HEK293T (cell line): ENCODE results near the gene IQSEC1.

Experiments
- CTCF ChIA-PET: fragments of 350-600 bp; formaldehyde crosslinking; extraction: SDS; loops from one replicate; lab custom pipeline; 2021; ENCODE audit warnings: antibody characterized with exemption, inconsistent platforms; lab: Yijun Ruan, JAX
- POLR2A ChIA-PET: fragments of 350-600 bp; formaldehyde crosslinking; extraction: SDS; loops from one replicate; lab custom pipeline; 2020; ENCODE audit warnings: antibody characterized with exemption, inconsistent platforms; lab: Yijun Ruan, JAX
- DNase-seq: peaks from one replicate; pipeline ENCODE4 v3.0.0; 2012; ENCODE audit warnings: mixed read lengths; ENCODE audit errors: extremely low spot score
- ARNT ChIP-seq: fragments of 450-650 bp; IDR thresholded peaks from 2 replicates; pipeline ENCODE4 v1.6.1; 2017; ENCODE audit warnings: mild to moderate bottlenecking
- BHLHE40 ChIP-seq: fragments of 450-650 bp; IDR thresholded peaks from 2 replicates; pipeline ENCODE4 v1.6.1; 2016; ENCODE audit warnings: mild to moderate bottlenecking, moderate library complexity, borderline replicate concordance
- CTBP1 ChIP-seq: fragments of 450-650 bp; IDR thresholded peaks from 2 replicates; pipeline ENCODE4 v1.6.1; 2016; ENCODE audit warnings: borderline replicate concordance
- ELF4 ChIP-seq: fragments of 450-650 bp; IDR thresholded peaks from 2 replicates; pipeline ENCODE4 v1.6.1; 2017; ENCODE audit warnings: antibody characterized with exemption
- FOXA1 ChIP-seq: fragments of 450-650 bp; IDR thresholded peaks from 2 replicates; pipeline ENCODE4 v1.6.1; 2016; ENCODE audit warnings: mild to moderate bottlenecking
- FOXK2 ChIP-seq: fragments of 450-650 bp; IDR thresholded peaks from 2 replicates; pipeline ENCODE4 v1.6.1; 2016; ENCODE audit warnings: mild to moderate bottlenecking
- FOXM1 ChIP-seq: fragments of 450-650 bp; IDR thresholded peaks from 2 replicates; pipeline ENCODE4 v1.6.1; 2017; ENCODE audit warnings: mild to moderate bottlenecking, borderline replicate concordance
- HDGF ChIP-seq: fragments of 450-650 bp; IDR thresholded peaks from 2 replicates; pipeline ENCODE4 v1.6.1; 2017; ENCODE audit warnings: antibody characterized with exemption, borderline replicate concordance
- L3MBTL2 ChIP-seq: fragments of 450-650 bp; conservative IDR thresholded peaks from 2 replicates; pipeline ENCODE4 v1.6.1; 2016; ENCODE audit warnings: mild to moderate bottlenecking
- LEF1 ChIP-seq: fragments of 450-650 bp; IDR thresholded peaks from 2 replicates; pipeline ENCODE4 v1.6.1; 2017; ENCODE audit warnings: mild to moderate bottlenecking, borderline replicate concordance
- NFRKB ChIP-seq: fragments of 450-650 bp; IDR thresholded peaks from 2 replicates; pipeline ENCODE4 v1.6.1; 2016; ENCODE audit warnings: mild to moderate bottlenecking, moderate library complexity
- SP1 ChIP-seq: fragments of 450-650 bp; IDR thresholded peaks from 2 replicates; pipeline ENCODE4 v1.6.1; 2017
- SUZ12 ChIP-seq: fragments of 450-650 bp; IDR thresholded peaks from 2 replicates; pipeline ENCODE4 v1.6.1; 2016; ENCODE audit warnings: mild to moderate bottlenecking
- TARDBP ChIP-seq: fragments of 450-650 bp; IDR thresholded peaks from 2 replicates; pipeline ENCODE4 v1.6.1; 2016
- ZNF384 ChIP-seq: fragments of 450-650 bp; IDR thresholded peaks from 2 replicates; pipeline ENCODE4 v1.6.1; 2016
- TF ChIP-seq, protein P1 (sequence below): fragments of 450-650 bp; IDR thresholded peaks from 2 replicates; pipeline ENCODE4 v1.6.1; 2016

The IQSEC1 gene

DNA sequence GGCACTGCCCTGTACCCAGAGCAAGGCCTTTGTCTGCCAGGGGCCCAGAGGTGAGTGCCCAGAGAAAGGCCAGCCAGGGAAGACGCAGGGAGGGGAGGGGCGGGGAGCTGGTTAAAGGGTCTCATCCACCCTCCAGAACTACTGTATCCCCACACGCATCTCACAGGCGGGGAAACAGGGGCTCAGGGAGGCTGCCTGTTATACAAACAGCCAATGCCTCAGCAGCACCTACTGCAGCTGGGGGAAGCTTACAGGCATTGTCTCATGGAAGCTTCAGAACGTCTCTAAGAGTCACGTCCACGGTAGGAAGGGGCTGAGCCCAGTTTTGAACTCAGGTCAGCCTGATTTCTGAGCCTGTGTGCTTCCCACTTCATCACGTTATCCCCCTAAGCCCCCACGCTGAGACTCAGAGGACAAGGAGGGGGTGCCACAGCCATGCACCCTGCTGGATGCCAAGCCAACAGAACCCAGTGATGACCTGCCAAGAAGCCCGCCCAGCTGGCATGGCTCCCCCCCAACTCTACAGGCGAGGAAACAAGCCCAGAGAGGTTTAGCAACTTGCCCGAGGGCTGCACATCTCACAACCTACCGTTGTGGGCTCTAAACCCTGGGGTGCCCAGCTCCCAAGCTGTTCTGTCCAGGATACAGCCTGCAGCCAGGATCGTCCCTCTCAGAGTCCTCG is 54.5 kb downstream of the IQSEC1 start:
- ChIA-PET CTCF (no interaction called here), POLR2A (no interaction called here)
- no peak for DNase-seq
- TF ChIP-seq FOXA1 (no peak), NFRKB (no peak), ZNF384 (no peak), ELF4 (no peak), HDGF (no peak), L3MBTL2 (no peak), CTBP1 (no peak), SUZ12 (no peak), FOXM1 (no peak), FOXK2 (no peak), TARDBP (no peak), ARNT (no peak), SP1 (no peak), LEF1 (no peak), BHLHE40 (no peak)
- TF ChIP-seq, protein P1, sequence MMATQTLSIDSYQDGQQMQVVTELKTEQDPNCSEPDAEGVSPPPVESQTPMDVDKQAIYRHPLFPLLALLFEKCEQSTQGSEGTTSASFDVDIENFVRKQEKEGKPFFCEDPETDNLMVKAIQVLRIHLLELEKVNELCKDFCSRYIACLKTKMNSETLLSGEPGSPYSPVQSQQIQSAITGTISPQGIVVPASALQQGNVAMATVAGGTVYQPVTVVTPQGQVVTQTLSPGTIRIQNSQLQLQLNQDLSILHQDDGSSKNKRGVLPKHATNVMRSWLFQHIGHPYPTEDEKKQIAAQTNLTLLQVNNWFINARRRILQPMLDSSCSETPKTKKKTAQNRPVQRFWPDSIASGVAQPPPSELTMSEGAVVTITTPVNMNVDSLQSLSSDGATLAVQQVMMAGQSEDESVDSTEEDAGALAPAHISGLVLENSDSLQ: no peak

DNA sequence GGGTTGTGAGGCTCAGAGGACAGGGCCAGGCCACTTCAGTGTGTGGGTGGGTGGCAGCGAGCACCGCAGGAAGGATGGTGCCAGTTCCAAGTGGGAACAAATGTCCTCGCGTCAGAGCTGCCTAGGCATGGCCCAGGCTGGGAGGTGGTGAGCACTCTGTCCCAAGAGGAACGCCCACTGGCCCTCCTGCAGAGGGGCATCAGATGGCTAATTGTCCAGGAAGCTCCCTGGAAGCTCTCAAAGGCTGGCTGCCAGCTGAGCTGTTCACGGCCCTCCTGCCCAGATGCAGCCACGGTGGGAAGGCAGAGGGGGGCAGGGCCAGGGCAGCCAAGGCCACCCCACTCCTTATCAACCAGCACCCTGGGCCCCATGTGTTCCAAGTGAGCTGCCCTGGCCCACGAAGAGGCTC is 55.2 kb downstream of the IQSEC1 start:
- no peak for TF ChIP-seq NFRKB
- no peak for TF ChIP-seq FOXA1
- TF ChIP-seq FOXM1: no peak
- TF ChIP-seq BHLHE40: no peak
- TF ChIP-seq SUZ12: no peak
- no peak for TF ChIP-seq ARNT
- TF ChIP-seq HDGF: no peak
- no peak for TF ChIP-seq SP1
- TF ChIP-seq TARDBP: no peak
- TF ChIP-seq ZNF384: no peak
- TF ChIP-seq, protein P1: no peak
- no peak for TF ChIP-seq ELF4
- no peak for TF ChIP-seq LEF1
- TF ChIP-seq FOXK2: no peak
- no peak for TF ChIP-seq L3MBTL2
- TF ChIP-seq CTBP1: no peak
- DNase-seq: no peak
- CTCF ChIA-PET: no interaction called here
- POLR2A ChIA-PET: no interaction called here

DNA sequence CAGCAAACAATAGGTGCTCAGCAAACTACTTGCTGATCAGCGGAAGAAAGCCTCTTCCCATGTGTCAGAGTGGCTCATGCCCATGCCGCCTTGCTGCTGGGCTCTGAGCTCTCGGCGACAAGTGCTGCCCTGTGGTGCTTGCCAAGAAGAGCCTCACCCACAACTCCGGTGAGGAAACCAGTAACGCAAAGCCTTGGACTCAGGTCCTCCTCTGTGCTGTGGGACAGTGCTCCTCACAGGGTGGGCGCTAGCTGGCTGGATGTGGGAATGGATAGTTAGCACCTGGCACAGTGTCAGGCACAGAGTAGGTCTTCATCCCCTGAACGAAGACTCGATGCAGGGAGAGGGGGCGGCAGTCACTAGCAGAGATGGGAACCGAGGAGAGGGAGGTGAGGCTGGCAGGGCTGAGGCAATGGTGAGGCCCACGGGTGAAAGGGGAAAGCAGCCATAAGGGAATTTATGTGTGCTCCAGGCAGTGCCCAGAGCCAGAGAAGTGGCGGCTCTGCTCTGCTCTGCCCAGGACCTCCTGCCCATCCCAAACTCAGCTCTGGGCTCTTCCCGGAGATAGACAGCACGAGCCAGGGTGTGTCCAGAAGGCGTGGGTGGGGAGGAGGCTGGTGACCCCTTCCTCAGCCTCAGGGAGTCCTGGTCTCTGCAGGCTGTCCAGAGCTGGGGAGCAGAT is 55.7 kb downstream of the IQSEC1 start:
- no peak for TF ChIP-seq BHLHE40
- no peak for TF ChIP-seq ARNT
- TF ChIP-seq FOXA1: no peak
- no peak for TF ChIP-seq ZNF384
- no peak for TF ChIP-seq FOXK2
- TF ChIP-seq SUZ12: no peak
- no peak for TF ChIP-seq CTBP1
- TF ChIP-seq FOXM1: no peak
- no peak for TF ChIP-seq L3MBTL2
- no peak for TF ChIP-seq HDGF
- no peak for TF ChIP-seq LEF1
- no peak for TF ChIP-seq TARDBP
- TF ChIP-seq ELF4: no peak
- POLR2A ChIA-PET: no interaction called here

DNA sequence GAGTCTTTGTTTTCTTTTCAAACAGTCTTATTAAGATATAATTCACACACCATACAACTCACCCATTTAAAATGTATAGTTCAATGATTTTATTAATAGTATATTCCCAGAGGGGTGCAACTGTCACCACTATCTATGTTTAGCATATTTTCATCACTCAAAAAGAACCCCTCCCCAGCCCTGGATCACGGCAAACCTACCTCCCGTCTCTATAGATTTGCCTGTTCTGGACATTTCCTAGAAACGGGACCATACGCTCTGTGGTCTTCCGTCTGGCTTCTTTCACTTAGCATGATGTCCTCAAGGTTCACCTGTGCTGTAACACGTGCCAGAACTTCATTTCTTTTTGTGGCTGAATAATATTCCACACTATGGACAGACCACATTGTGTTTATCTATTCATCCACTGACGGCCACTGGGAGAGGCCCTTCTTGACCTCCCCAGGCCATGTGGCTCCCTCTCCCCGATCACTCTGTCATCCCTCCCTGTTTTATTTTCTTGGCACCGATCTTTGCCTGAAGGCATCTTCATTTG is 56.4 kb downstream of the IQSEC1 start:
- DNase-seq: no peak
- no peak for TF ChIP-seq FOXM1
- no peak for TF ChIP-seq BHLHE40
- no peak for TF ChIP-seq ARNT
- TF ChIP-seq, protein P1: no peak
- TF ChIP-seq NFRKB: no peak
- no peak for TF ChIP-seq L3MBTL2
- no peak for TF ChIP-seq FOXA1
- TF ChIP-seq HDGF: no peak
- TF ChIP-seq ZNF384: no peak
- no peak for TF ChIP-seq TARDBP
- no peak for TF ChIP-seq FOXK2
- TF ChIP-seq SP1: no peak
- TF ChIP-seq ELF4: no peak
- TF ChIP-seq LEF1: no peak
- TF ChIP-seq SUZ12: no peak
- POLR2A ChIA-PET: no interaction called here
- CTCF ChIA-PET: no interaction called here

More for the DNA sequence above, 55.7 kb downstream of the IQSEC1 start:
- no peak for DNase-seq
- CTCF ChIA-PET: no interaction called here

DNA sequence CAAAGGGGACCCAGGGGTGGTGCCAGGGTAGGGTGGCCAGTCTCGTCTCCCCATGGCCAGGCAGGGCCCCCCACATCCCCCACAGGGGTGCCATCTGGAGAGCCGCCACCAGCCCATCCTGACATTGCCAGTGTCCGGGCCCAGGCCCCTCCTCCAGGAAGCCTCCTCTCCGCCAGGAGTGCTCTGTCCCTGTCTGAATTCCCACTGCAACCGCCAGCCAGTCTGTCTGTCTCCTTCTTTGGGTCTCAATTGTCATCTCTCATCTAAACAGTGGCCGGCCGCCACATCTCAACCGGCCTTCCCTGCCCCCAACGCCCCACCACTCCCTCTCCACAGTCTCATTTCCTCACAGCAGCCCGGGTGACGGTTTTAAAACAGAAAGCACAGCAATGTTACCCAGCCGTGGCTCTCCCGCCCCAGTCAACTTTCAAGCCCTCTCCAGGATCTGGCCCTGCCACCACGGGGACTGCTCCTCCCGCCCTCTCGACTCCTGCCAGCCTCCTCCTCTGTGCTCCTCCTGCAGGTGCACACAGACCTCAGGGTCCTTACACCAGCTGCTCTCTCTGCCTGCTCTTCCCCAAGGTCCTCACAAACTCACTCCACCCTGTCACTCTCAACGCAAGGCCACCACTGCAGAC is 57.0 kb downstream of the IQSEC1 start:
- no peak for DNase-seq
- CTCF ChIA-PET: no interaction called here
- TF ChIP-seq FOXM1 (no peak), SUZ12 (no peak), LEF1 (no peak), BHLHE40 (no peak), FOXK2 (no peak), SP1 (no peak), HDGF (no peak), ELF4 (no peak), TARDBP (no peak), CTBP1 (no peak), NFRKB (no peak), FOXA1 (no peak), ARNT (no peak)
- TF ChIP-seq, protein P1: no peak
- POLR2A ChIA-PET: no interaction called here
